ENCODE measurements around the gene NOX3. TPM values are rescaled to one million over a fixed set of nuclear protein-coding genes. Genes with fewer than 3 reads are reported as not detected.

Gene NOX3
- total RNA-seq, 2 donors from 2014 or later: not detected

DNA sequence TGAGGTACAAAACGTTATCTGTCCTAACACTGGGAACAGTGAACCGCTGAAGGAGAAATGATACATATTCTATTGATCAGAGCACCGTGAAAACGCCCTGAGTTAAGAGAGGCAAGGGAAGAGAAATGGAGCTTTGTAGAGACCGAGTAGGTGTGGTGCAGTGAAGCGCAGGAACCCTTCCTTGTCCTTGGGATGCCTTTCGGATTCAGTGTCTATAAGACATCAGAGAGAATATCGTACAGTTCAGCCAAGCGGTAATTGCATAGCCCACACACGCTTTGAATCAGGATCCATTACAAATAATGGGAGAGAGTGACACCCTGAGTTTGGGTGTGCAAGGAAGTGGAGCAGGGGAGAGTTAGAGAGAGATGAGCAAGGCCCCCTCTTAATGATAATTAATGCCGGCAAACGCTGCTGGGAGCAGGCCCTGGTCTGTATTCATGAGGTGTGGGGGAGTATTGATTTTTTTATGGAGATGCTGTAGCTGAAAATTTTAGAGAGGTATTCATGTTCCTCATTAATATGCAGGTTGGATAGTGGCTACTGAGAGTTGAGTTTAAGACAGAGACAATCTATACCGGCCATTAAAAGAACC, 20.7 kb downstream of the NOX3 start:
- Histone ChIP-seq H3K27ac (no peak overlapping the region), H3K9me3 (no peaks in the 10 kb centered on the region), H3K27me3 (no peaks in the 10 kb centered on the region), H3K4me1 (peaks cover 0 to 14% of the 10 kb centered on the region in 2 donors), H3K4me3 (no peak overlapping the region), H3K36me3 (no peaks in the 10 kb centered on the region)
- no peak for DNase-seq (ENCODE audit: low spot score)
- TF ChIP-seq, protein P1, sequence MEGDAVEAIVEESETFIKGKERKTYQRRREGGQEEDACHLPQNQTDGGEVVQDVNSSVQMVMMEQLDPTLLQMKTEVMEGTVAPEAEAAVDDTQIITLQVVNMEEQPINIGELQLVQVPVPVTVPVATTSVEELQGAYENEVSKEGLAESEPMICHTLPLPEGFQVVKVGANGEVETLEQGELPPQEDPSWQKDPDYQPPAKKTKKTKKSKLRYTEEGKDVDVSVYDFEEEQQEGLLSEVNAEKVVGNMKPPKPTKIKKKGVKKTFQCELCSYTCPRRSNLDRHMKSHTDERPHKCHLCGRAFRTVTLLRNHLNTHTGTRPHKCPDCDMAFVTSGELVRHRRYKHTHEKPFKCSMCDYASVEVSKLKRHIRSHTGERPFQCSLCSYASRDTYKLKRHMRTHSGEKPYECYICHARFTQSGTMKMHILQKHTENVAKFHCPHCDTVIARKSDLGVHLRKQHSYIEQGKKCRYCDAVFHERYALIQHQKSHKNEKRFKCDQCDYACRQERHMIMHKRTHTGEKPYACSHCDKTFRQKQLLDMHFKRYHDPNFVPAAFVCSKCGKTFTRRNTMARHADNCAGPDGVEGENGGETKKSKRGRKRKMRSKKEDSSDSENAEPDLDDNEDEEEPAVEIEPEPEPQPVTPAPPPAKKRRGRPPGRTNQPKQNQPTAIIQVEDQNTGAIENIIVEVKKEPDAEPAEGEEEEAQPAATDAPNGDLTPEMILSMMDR (IDR thresholded peaks at IDR 0.05): no peak

DNA sequence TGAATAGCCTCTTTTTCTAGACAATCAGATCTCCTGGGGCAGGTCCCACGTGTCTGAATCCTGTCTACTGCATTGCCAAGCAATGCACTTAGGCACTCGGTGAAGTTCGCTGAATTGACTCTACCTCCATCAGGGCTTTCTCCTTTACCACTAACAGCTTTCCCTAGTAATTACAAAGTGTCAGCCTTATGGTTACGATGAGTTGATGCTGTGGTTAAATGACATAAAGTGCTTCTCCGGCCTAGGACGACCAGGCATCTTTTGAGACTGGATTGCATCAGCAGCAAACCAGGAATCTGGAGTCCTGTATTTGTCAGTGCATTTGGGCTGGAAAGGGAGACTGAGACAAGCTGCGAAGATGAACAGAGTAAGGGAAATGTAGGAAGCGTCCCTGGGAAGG, 21.5 kb downstream of the NOX3 start:
- H3K4me3 ChIP-seq: no peak overlapping the region
- no peaks in the 10 kb centered on the region for H3K36me3 ChIP-seq
- no peak overlapping the region for H3K27ac ChIP-seq
- DNase-seq (ENCODE audit: low spot score): no peak
- H3K4me1 ChIP-seq: peaks cover 0 to 14% of the 10 kb centered on the region in 2 donors
- TF ChIP-seq, protein P1 (IDR thresholded peaks at IDR 0.05): no peak
- no peaks in the 10 kb centered on the region for H3K27me3 ChIP-seq
- H3K9me3 ChIP-seq: no peaks in the 10 kb centered on the region

GRCh38 chr6:155432293-155432692, 23.3 kb downstream of the NOX3 start:
- Histone ChIP-seq H3K27ac (no peak overlapping the region), H3K4me3 (no peak overlapping the region), H3K4me1 (peaks cover 0 to 8% of the 10 kb centered on the region in 2 donors), H3K27me3 (no peaks in the 10 kb centered on the region), H3K9me3 (no peaks in the 10 kb centered on the region), H3K36me3 (no peaks in the 10 kb centered on the region)
- DNase-seq (ENCODE audit: low spot score): no peak
- TF ChIP-seq, protein P1 (IDR thresholded peaks at IDR 0.05): no peak

GRCh38 chr6:155429321-155429893, 26.2 kb downstream of the NOX3 start:
- no peaks in the 10 kb centered on the region for H3K9me3 ChIP-seq
- TF ChIP-seq, protein P1 (IDR thresholded peaks at IDR 0.05): no peak
- no peaks in the 10 kb centered on the region for H3K4me1 ChIP-seq
- no peak overlapping the region for H3K4me3 ChIP-seq
- H3K27ac ChIP-seq: no peak overlapping the region
- no peak for DNase-seq (ENCODE audit: low spot score)
- no peaks in the 10 kb centered on the region for H3K36me3 ChIP-seq
- H3K27me3 ChIP-seq: no peaks in the 10 kb centered on the region

DNA sequence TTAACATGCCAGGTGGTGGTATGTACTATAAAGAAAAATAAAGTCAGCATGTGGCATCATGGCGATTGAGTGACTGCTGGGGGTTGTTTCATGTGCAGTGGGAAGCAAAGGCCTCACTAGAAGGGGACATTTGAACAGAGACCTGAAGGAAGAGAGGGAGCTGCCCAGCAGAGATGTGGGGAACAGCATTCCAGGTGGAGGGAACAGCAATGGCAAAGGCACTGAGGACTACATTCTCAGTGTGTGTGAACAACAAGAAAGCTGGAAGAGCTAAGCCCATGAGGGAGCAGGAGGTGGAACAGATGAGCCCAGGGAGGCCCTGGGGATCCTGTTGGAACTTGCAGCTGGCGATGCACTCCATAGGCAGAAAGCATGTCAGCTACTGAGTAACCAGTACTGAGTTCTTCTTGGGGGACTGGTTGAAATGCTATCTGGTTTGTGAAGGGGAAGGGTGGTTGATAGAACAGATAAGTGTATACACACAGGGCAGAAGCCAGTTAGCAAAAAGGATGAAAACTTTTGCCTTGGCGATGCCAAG, 29.2 kb downstream of the NOX3 start:
- H3K4me1 ChIP-seq: no peaks in the 10 kb centered on the region
- no peak for DNase-seq (ENCODE audit: low spot score)
- no peak overlapping the region for H3K4me3 ChIP-seq
- no peaks in the 10 kb centered on the region for H3K36me3 ChIP-seq
- H3K27me3 ChIP-seq: no peaks in the 10 kb centered on the region
- no peaks in the 10 kb centered on the region for H3K9me3 ChIP-seq
- TF ChIP-seq, protein P1 (IDR thresholded peaks at IDR 0.05): no peak
- H3K27ac ChIP-seq: no peak overlapping the region

Data from right atrium auricular region (tissue), 2 donors.